Measurements from ENCODE around the gene RNF220. TPM values are rescaled to one million over a fixed set of nuclear protein-coding genes. Genes with fewer than 3 reads are reported as not detected.

The RNF220 gene
- total and polyA plus RNA-seq, 2 of the 13 experiments (the other 11 are each of a cell fraction or from before 2014, with no cell fraction given), result 48.2 to 72.1 TPM

DNA sequence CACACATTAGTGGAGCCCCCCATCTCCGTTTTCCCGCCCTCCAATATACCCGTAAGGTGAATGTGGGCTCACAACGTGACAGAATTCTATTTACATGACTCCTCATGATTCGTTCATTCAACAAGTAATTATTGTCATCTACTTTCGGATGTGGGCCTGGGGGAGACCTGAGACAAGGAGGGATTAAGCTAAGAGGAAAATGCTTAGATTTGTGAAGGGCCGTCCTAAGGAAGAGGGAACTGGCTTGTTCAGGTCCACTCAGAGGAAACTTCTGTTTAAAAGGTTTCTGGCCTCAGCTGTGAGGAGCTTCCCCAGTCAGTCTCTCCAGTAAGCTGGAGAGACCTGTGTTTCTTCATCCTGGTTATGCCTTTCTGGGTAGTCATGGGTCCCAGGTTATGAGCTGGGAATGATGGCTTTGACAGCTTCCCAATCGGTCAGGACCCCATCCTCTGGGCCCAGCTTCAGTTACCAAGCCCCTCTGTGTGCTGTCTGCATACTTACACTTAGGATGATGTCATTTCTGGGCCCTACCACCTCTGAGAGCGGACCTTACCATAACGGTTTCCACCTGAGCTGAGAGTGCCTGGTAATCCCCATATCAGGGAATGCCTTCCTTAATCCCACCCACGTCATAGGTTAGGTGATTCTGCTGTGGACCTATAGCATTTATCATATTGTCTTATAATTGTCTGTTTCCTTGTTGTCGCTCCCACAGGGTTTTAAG lies 49.3 kb upstream of the RNF220 start (continued):
- TF ChIP-seq, protein P1, sequence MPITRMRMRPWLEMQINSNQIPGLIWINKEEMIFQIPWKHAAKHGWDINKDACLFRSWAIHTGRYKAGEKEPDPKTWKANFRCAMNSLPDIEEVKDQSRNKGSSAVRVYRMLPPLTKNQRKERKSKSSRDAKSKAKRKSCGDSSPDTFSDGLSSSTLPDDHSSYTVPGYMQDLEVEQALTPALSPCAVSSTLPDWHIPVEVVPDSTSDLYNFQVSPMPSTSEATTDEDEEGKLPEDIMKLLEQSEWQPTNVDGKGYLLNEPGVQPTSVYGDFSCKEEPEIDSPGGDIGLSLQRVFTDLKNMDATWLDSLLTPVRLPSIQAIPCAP (CRISPR knock-in tag; IDR thresholded peaks at IDR 0.05; ENCODE audit: low read depth), result no peak
- TF ChIP-seq, protein P2, sequence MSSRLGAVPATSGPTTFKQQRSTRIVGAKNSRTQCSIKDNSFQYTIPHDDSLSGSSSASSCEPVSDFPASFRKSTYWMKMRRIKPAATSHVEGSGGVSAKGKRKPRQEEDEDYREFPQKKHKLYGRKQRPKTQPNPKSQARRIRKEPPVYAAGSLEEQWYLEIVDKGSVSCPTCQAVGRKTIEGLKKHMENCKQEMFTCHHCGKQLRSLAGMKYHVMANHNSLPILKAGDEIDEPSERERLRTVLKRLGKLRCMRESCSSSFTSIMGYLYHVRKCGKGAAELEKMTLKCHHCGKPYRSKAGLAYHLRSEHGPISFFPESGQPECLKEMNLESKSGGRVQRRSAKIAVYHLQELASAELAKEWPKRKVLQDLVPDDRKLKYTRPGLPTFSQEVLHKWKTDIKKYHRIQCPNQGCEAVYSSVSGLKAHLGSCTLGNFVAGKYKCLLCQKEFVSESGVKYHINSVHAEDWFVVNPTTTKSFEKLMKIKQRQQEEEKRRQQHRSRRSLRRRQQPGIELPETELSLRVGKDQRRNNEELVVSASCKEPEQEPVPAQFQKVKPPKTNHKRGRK (CRISPR knock-in tag; IDR thresholded peaks at IDR 0.05), result no peak
- no peak for TF ChIP-seq ZNF720 (CRISPR knock-in tag; IDR thresholded peaks at IDR 0.05)
- no peak for TF ChIP-seq LCORL (IDR thresholded peaks at IDR 0.05)
- TF ChIP-seq LCORL (CRISPR knock-in tag; IDR thresholded peaks at IDR 0.05), result peak; percentile 28; the same call in 1 of the 2 replicates
- TF ChIP-seq STAT5B (CRISPR knock-in tag; IDR thresholded peaks at IDR 0.05), result no peak
- TF ChIP-seq ZNF570 (CRISPR knock-in tag; IDR thresholded peaks at IDR 0.05; ENCODE audit: borderline replicate concordance), result no peak
- TF ChIP-seq ZNF484 (CRISPR knock-in tag; IDR thresholded peaks at IDR 0.05; ENCODE audit: borderline replicate concordance, low read depth), result no peak
- no peak for TF ChIP-seq SAP130 (CRISPR knock-in tag; IDR thresholded peaks at IDR 0.05; ENCODE audit: low read depth)
- TF ChIP-seq, protein P3, sequence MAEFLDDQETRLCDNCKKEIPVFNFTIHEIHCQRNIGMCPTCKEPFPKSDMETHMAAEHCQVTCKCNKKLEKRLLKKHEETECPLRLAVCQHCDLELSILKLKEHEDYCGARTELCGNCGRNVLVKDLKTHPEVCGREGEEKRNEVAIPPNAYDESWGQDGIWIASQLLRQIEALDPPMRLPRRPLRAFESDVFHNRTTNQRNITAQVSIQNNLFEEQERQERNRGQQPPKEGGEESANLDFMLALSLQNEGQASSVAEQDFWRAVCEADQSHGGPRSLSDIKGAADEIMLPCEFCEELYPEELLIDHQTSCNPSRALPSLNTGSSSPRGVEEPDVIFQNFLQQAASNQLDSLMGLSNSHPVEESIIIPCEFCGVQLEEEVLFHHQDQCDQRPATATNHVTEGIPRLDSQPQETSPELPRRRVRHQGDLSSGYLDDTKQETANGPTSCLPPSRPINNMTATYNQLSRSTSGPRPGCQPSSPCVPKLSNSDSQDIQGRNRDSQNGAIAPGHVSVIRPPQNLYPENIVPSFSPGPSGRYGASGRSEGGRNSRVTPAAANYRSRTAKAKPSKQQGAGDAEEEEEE (CRISPR knock-in tag; IDR thresholded peaks at IDR 0.05; ENCODE audit: borderline replicate concordance), result no peak
- 0 out of 2 replicates have a peak, but pooled peaks have one; percentile 43 for TF ChIP-seq ZNF33B (CRISPR knock-in tag; IDR thresholded peaks at IDR 0.05)
- no peak for TF ChIP-seq HNF4A (CRISPR knock-in tag; IDR thresholded peaks at IDR 0.05)
- TF ChIP-seq NR2F6 (IDR thresholded peaks at IDR 0.05), result no peak
- no peak for TF ChIP-seq NR2F6 (CRISPR knock-in tag; IDR thresholded peaks at IDR 0.05)
- no peak for TF ChIP-seq ZNF879 (CRISPR knock-in tag; IDR thresholded peaks at IDR 0.05)
- no peak for TF ChIP-seq TOPORS (CRISPR knock-in tag; IDR thresholded peaks at IDR 0.05)
- no peak for TF ChIP-seq HIVEP1 (CRISPR knock-in tag; IDR thresholded peaks at IDR 0.05)
